Esophagus squamous epithelium (tissue), 5 donors: ENCODE measurements around the gene LDLRAD4. TPM values are rescaled to one million over a fixed set of nuclear protein-coding genes. Genes with fewer than 3 reads are reported as not detected.
A peak's percentile ranks its signal among the peaks of the same experiment; 100 is the strongest.
"Not testable (repeated sequence)": the region's sequence is repeated elsewhere in the genome, so short reads cannot be mapped to it uniquely, and the experiment has no call there.

Experiments
- DNase-seq: peaks from one replicate; lab custom pipeline; 2025; lab: John Stamatoyannopoulos, UW
- H3K27ac ChIP-seq, 4 donors: fragments of 200-600 bp; sonication (generic); one replicate each; pipeline ENCODE4 v1.5.1; 2016 to 2019; ENCODE audit warnings: mild to moderate bottlenecking in 1 of 4
- H3K27me3 ChIP-seq, 4 donors: fragments of 200-600 bp; sonication (generic); 1 replicate in 3 of 4; 2 replicates in 1 of 4; pipeline versions ENCODE4 v1.5.1 to v1.6.0; 2017 to 2021; ENCODE audit warnings: antibody characterized with exemption in 1 of 4
- H3K36me3 ChIP-seq, 3 donors: fragments of 200-600 bp; sonication (generic); one replicate each; pipeline ENCODE4 v1.5.1; 2016 to 2019
- H3K4me1 ChIP-seq, 3 donors: fragments of 200-600 bp; sonication (generic); one replicate each; pipeline ENCODE4 v1.5.1; 2017 to 2019
- H3K4me3 ChIP-seq, 4 donors: fragments of 200-600 bp; sonication (generic); 1 replicate in 3 of 4; 2 replicates in 1 of 4; pipeline ENCODE4 v1.5.1; 2016 to 2019; ENCODE audit warnings: mild to moderate bottlenecking in 2 of 4, moderate library complexity in 1 of 4
- H3K9me3 ChIP-seq, 3 donors: fragments of 200-600 bp; sonication (generic); one replicate each; pipeline ENCODE4 v1.5.1; 2016 to 2019
- POLR2A ChIP-seq, 4 donors: fragments of 450-650 bp; IDR thresholded peaks; one replicate each; pipeline ENCODE4 v1.6.1; 2017; ENCODE audit warnings: antibody characterized with exemption in 4 of 4, mild to moderate bottlenecking in 4 of 4, moderate library complexity in 3 of 4
- WGBS, 2 donors: methylation state at CpG; one replicate each; pipeline ENCODE4 v1.1.5; 2018; 5-methylcytosine and 5-hydroxymethylcytosine counted together
- intact Hi-C: fragments of 100-400 bp; cut with DNase I; formaldehyde crosslinking; loops from one replicate; pipeline ENCODE4 v1.15.0; 2022
- total RNA-seq, 4 donors: library from RNA; depleted of rRNA; stranded (reverse); fragments of >200 nt; gene quantifications; one replicate each; pipeline ENCODE4 v1.1.0, GENCODE V29; 2016
- TF ChIP-seq, protein P1 (sequence below), 6 experiments: fragments of 450-650 bp in 4 of 6; fragments of 200-600 bp in 2 of 6; sonication (generic) in 2 of 6; IDR thresholded peaks; one replicate each; pipeline ENCODE4 v1.5.1; 2016 to 2019; ENCODE audit warnings: antibody characterized with exemption in 6 of 6, mild to moderate bottlenecking in 4 of 6, moderate library complexity in 4 of 6
- donor health status: DM: yes; HTN: yes; CAD: no.

LDLRAD4 gene
- total RNA-seq, 4 donors from 2014 or later, result 0.91 to 17.9 (median 6.8) TPM

DNA sequence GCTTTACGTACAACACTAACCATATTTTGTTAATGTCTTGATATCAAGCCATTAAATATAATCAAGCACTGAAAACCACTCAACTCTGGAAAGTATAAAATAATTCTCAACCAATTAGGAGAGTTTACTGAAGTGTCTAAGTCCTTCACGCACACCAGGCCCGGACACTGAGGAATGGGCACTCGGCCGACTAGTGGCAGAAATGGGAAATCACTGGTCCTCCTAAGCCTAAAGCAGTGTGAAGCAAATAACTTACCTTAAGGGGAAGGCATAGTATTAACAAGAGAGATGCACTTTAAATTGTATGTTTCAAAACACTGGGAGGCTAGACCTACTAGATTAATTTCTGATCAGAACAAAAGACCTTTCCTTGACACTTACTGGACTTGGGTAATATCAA lies 462.1 kb downstream of the LDLRAD4 start:
- Histone ChIP-seq H3K9me3 (no peaks in the 10 kb centered on the region), H3K4me1 (no peaks in the 10 kb centered on the region), H3K27ac (no peak overlapping the region), H3K36me3 (peaks cover 0 to 5% (median 0%) of the 10 kb centered on the region in 3 donors), H3K27me3 (no peaks in the 10 kb centered on the region), H3K4me3 (no peak overlapping the region)
- TF ChIP-seq, protein P1, sequence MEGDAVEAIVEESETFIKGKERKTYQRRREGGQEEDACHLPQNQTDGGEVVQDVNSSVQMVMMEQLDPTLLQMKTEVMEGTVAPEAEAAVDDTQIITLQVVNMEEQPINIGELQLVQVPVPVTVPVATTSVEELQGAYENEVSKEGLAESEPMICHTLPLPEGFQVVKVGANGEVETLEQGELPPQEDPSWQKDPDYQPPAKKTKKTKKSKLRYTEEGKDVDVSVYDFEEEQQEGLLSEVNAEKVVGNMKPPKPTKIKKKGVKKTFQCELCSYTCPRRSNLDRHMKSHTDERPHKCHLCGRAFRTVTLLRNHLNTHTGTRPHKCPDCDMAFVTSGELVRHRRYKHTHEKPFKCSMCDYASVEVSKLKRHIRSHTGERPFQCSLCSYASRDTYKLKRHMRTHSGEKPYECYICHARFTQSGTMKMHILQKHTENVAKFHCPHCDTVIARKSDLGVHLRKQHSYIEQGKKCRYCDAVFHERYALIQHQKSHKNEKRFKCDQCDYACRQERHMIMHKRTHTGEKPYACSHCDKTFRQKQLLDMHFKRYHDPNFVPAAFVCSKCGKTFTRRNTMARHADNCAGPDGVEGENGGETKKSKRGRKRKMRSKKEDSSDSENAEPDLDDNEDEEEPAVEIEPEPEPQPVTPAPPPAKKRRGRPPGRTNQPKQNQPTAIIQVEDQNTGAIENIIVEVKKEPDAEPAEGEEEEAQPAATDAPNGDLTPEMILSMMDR (IDR thresholded peaks at IDR 0.05), result peak in 4 of 6 experiments; percentile 11 to 39 (median 32)
- no peak for TF ChIP-seq POLR2A (IDR thresholded peaks at IDR 0.05)
- 69 to 78% methylated on average over 5 of the region's 5 CpGs for WGBS, 2 donors
- no peak for DNase-seq
- intact Hi-C loops, result no loop called here

DNA sequence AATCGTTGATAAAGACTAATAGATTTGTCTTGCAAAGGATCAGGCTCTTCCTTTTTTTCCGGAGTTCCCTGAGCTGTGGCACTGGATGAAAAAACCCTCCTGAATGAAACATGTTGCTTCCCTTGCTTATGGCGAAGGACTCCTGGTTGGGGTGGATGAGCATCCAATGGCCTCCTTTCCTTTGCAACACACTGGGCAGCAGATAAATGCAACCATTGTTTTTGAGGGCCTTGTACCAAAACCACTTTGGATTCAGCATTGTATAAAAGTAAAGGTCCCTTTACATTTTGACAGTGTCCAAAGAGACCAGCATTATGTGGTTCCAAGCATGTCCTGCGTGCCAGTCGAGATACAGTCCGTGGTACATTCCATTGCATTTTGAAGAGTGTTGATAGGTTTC lies 463.1 kb downstream of the LDLRAD4 start:
- no peak overlapping the region for H3K4me3 ChIP-seq
- peaks cover 0 to 5% (median 0%) of the 10 kb centered on the region in 3 donors for H3K36me3 ChIP-seq
- H3K9me3 ChIP-seq, result no peaks in the 10 kb centered on the region
- intact Hi-C loops, result no loop called here
- no peak overlapping the region for H3K27ac ChIP-seq
- H3K4me1 ChIP-seq, result no peaks in the 10 kb centered on the region
- 90 to 91% methylated on average over 6 of the region's 6 CpGs for WGBS, 2 donors
- no peaks in the 10 kb centered on the region for H3K27me3 ChIP-seq
- no peak for TF ChIP-seq POLR2A (IDR thresholded peaks at IDR 0.05)
- TF ChIP-seq, protein P1 (IDR thresholded peaks at IDR 0.05), result no peak
- DNase-seq, result no peak

DNA sequence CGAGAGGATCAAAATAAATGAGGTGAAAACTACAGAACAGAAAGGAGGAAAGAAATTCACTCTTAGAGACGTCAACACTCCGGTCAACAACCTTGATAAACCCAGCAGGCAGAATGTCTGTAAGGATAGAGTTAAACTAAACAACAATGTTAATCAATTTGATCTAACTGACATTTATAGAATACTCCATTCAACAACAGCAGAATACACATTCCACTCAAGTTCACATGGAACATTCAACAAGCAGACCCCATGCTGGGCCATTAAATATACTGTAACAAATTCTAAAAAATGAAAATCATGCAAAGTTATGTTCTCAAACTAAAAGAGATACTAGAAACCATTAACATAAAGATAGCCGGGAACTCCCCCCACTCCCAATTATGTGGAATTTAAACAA lies 466.0 kb downstream of the LDLRAD4 start:
- Histone ChIP-seq H3K36me3 (peaks cover 0 to 5% (median 0%) of the 10 kb centered on the region in 3 donors), H3K27ac (no peak overlapping the region), H3K27me3 (no peaks in the 10 kb centered on the region), H3K9me3 (no peaks in the 10 kb centered on the region), H3K4me3 (no peak overlapping the region), H3K4me1 (no peaks in the 10 kb centered on the region)
- TF ChIP-seq, protein P1 (IDR thresholded peaks at IDR 0.05), result no peak
- TF ChIP-seq POLR2A (IDR thresholded peaks at IDR 0.05), result no peak
- intact Hi-C loops, result no loop called here
- WGBS, 2 donors, result 82 to 92% methylated on average over 4 of the region's 4 CpGs
- no peak for DNase-seq

DNA sequence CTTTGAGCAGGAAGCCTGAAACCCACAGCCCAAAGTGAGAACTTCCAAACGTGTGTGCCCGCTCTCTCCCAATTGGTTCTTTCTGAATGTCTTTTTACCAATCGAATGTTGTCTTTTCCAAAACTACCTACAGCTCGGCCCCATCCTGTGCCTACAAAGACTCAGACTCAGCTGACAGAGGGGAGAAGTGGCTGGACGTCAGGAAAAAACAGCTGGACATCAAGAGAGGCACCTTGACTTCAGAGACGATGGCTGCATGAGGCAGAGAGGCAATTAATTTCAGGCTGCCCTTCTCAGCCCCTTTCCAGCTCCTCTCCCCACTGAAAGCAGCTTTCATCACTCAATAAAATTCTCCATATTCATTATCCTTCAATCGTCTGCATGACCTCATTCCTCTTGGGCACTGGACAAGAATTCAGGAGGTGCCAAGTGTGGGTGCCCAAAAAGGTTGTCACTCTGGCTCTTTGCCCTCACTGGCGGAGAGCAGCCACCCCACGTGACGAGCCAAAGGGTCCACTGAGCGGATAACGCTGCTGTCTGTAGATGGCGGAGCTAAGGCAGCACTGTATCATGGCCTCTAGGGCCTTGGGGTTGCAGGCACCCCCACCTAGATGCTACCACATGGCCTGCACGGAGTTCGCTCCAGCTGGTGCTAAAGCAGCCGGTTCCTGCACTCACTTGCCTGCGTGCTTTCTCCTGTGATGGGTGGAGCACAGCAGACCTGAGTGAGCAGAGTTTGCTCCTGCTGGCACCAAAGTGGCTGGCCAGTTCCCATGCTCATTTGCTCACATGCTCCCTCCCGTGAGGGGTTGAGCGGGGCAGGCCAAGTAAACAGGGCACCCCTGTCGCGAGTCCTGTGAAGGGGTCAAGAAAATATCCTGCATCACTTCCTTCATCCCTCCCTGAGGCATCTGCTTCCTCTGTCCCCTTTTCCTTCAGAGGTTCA lies 469.9 kb downstream of the LDLRAD4 start:
- Histone ChIP-seq H3K27me3 (no peaks in the 10 kb centered on the region), H3K9me3 (no peaks in the 10 kb centered on the region), H3K36me3 (no peaks in the 10 kb centered on the region), H3K4me3 (no peak overlapping the region), H3K27ac (no peak overlapping the region), H3K4me1 (no peaks in the 10 kb centered on the region)
- WGBS, 2 donors, result 75 to 89% methylated on average over 13 to 15 of the region's 21 CpGs
- TF ChIP-seq, protein P1 (IDR thresholded peaks at IDR 0.05), result no peak
- no peak for TF ChIP-seq POLR2A (IDR thresholded peaks at IDR 0.05)
- DNase-seq, result no peak
- intact Hi-C loops, result no loop called here

DNA sequence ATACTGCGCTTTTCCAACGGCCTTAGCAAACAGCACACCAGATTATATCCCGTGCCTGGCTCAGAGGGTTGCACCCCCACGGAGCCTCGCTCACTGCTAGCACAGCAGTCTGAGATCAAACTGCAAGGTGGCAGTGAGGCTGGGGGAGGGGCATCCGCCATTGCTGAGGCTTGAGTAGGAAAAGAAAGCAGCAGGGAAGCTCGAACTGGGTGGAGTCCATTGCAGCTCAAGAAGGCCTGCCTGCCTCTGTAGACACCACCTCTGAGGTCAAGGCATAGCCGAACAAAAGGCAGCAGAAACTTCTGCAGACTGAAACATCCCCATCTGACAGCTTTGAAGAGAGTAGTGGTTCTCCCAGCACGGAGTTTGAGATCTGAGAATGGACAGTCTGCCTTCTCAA lies 471.5 kb downstream of the LDLRAD4 start:
- H3K36me3 ChIP-seq, H3K27me3 ChIP-seq, H3K9me3 ChIP-seq, H3K27ac ChIP-seq, H3K4me1 ChIP-seq, H3K4me3 ChIP-seq, intact Hi-C loops, DNase-seq: not testable (repeated sequence)
- 92 to 95% methylated on average over 3 to 7 of the region's 9 CpGs for WGBS, 2 donors

DNA sequence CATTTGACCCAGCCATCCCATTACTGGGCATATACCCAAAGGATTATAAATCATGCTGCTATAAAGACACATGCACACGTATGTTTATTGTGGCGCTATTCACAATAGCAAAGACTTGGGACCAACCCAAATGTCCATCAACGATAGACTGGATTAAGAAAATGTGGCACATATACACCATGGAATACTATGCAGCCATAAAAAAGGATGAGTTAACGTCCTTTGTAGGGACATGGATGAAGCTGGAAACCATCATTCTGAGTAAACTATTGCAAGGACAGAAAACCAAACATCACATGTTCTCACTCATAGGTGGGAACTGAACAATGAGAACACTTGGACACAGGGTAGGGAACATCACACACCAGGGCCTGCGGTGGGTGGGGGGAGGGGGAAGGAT lies 476.8 kb downstream of the LDLRAD4 start:
- H3K27ac ChIP-seq, DNase-seq, intact Hi-C loops, H3K4me1 ChIP-seq, H3K9me3 ChIP-seq, H3K4me3 ChIP-seq, H3K27me3 ChIP-seq, H3K36me3 ChIP-seq: not testable (repeated sequence)
- WGBS, 2 donors, result 87 to 94% methylated on average over 4 to 5 of the region's 5 CpGs
